GM18517 (cell line): Measurements from ENCODE around the gene MERTK.
"Not testable (repeated sequence)": the region's sequence is repeated elsewhere in the genome, so short reads cannot be mapped to it uniquely, and the experiment has no call there.

Source experiments
- ATAC-seq: cut with Tn5 transposase; IDR thresholded peaks from one replicate; pipeline ENCODE4 v1.9.1; 2021; ENCODE audit warnings: mild to moderate bottlenecking, moderate library complexity; ENCODE audit not compliant: unreplicated experiment

Gene MERTK

GRCh38 chr2:111897924-111898702 is at the start of gene MERTK:
TSS of gene MERTK (plus strand) at chr2:111898607. CDS start at chr2:111898736, 129 bp downstream.
- no peak for ATAC-seq

GRCh38 chr2:111850646-111851045 is 47.8 kb upstream of the MERTK start:
- ATAC-seq, result not testable (repeated sequence)

GRCh38 chr2:111852544-111852943 is 45.9 kb upstream of the MERTK start:
- ATAC-seq, result not testable (repeated sequence)

- ATAC-seq, result not testable (repeated sequence)
Observed at GRCh38 chr2:111860005-111860404, 38.4 kb upstream of the MERTK start.

- not testable (repeated sequence) for ATAC-seq
Observed at GRCh38 chr2:111865124-111865523, 33.3 kb upstream of the MERTK start.

GRCh38 chr2:111872806-111873205 is 25.6 kb upstream of the MERTK start:
- not testable (repeated sequence) for ATAC-seq

GRCh38 chr2:111883661-111884591 is 14.5 kb upstream of the MERTK start, which contains the start of gene ANAPC1:
TSS of gene ANAPC1 (minus strand) at chr2:111884193. CDS start at chr2:111880825, 3,368 bp downstream.
- ATAC-seq, result peak; percentile 75

GRCh38 chr2:111884592-111884964 is 13.8 kb upstream of the MERTK start:
- no peak for ATAC-seq

GRCh38 chr2:111896024-111896423 is 2.4 kb upstream of the MERTK start:
- no peak for ATAC-seq

- ATAC-seq, result no peak
Observed at GRCh38 chr2:111896576-111896975, 1.8 kb upstream of the MERTK start.

- no peak for ATAC-seq
Observed at GRCh38 chr2:111897630-111897923, 830 bp upstream of the MERTK start.

GRCh38 chr2:111898703-111899514 is 502 bp downstream of the MERTK start:
- ATAC-seq, result no peak

GRCh38 chr2:111900859-111901258 is 2.5 kb downstream of the MERTK start:
- ATAC-seq, result no peak

- no peak for ATAC-seq
Observed at GRCh38 chr2:111903516-111903915, 5.1 kb downstream of the MERTK start.

- ATAC-seq, result no peak
Observed at GRCh38 chr2:111903930-111904439, 5.6 kb downstream of the MERTK start.

- no peak for ATAC-seq
Observed at GRCh38 chr2:111904726-111905474, 6.5 kb downstream of the MERTK start.

GRCh38 chr2:111905475-111905869 is 7.1 kb downstream of the MERTK start:
- not testable (repeated sequence) for ATAC-seq

- ATAC-seq, result peak; percentile 66
Observed at GRCh38 chr2:111905990-111906735, 7.8 kb downstream of the MERTK start.

- no peak for ATAC-seq
Observed at GRCh38 chr2:111908578-111908977, 10.2 kb downstream of the MERTK start.
